Hepatocyte (in vitro differentiated cells): ENCODE results near the gene MME. TPM values are rescaled to one million over a fixed set of nuclear protein-coding genes. Genes with fewer than 3 reads are reported as not detected.

Experiments used
- DNase-seq: peaks from one replicate; pipeline ENCODE4 v3.0.0-alpha.2; 2016; ENCODE audit warnings: low spot score
- H2AFZ ChIP-seq: fragments of 200-600 bp; sonication (generic); 2 replicates; pipeline ENCODE4 v1.6.0; 2016; ENCODE audit warnings: antibody characterized with exemption, mild to moderate bottlenecking
- H3K27ac ChIP-seq: fragments of 200-600 bp; sonication (generic); 2 replicates; pipeline ENCODE4 v1.5.1; 2016; ENCODE audit warnings: mild to moderate bottlenecking
- H3K27me3 ChIP-seq: fragments of 200-600 bp; sonication (generic); 2 replicates; pipeline ENCODE4 v1.6.1; 2016
- H3K36me3 ChIP-seq: fragments of 200-600 bp; sonication (generic); replicated peaks from 2 replicates; pipeline ENCODE4 v1.5.1; 2016; ENCODE audit warnings: low read depth; ENCODE audit not compliant: insufficient read depth
- H3K4me1 ChIP-seq: fragments of 200-600 bp; sonication (generic); 2 replicates; pipeline ENCODE4 v1.5.1; 2016; ENCODE audit warnings: mild to moderate bottlenecking, moderate library complexity; ENCODE audit not compliant: insufficient read depth
- H3K4me2 ChIP-seq: fragments of 200-600 bp; sonication (generic); 2 replicates; pipeline ENCODE4 v1.6.0; 2016
- H3K4me3 ChIP-seq: fragments of 200-600 bp; sonication (generic); 2 replicates; pipeline ENCODE4 v1.5.1; 2016; ENCODE audit warnings: mild to moderate bottlenecking
- H3K79me2 ChIP-seq: fragments of 200-600 bp; sonication (generic); 2 replicates; pipeline ENCODE4 v1.6.0; 2017; ENCODE audit warnings: mild to moderate bottlenecking
- H3K9me2 ChIP-seq: fragments of 200-600 bp; sonication (generic); replicated peaks from 2 replicates; pipeline ENCODE4 v1.6.0; 2017; ENCODE audit warnings: mild to moderate bottlenecking; ENCODE audit not compliant: insufficient read depth
- H3K9me3 ChIP-seq: fragments of 200-600 bp; sonication (generic); 2 replicates; pipeline ENCODE4 v1.5.1; 2016; ENCODE audit warnings: low read depth, mild to moderate bottlenecking
- H4K20me1 ChIP-seq: fragments of 200-600 bp; sonication (generic); 2 replicates; pipeline ENCODE4 v1.6.0; 2016; ENCODE audit warnings: mild to moderate bottlenecking; ENCODE audit not compliant: insufficient read depth, poor library complexity, severe bottlenecking
- CTCF ChIP-seq: fragments of 200-600 bp; sonication (generic); IDR thresholded peaks from 2 replicates; pipeline ENCODE4 v1.5.1; 2016; ENCODE audit warnings: antibody characterized with exemption, mild to moderate bottlenecking; ENCODE audit not compliant: poor library complexity
- EZH2 ChIP-seq: fragments of 200-600 bp; sonication (generic); IDR thresholded peaks from 2 replicates; pipeline ENCODE4 v1.6.1; 2016; ENCODE audit warnings: antibody characterized with exemption, mild to moderate bottlenecking, borderline replicate concordance
- EZH2phosphoT487 ChIP-seq: fragments of 200-600 bp; sonication (generic); IDR thresholded peaks from one replicate; pipeline ENCODE4 v1.6.1; 2018; ENCODE audit warnings: antibody characterized with exemption, mild to moderate bottlenecking, low read depth, moderate library complexity; ENCODE audit not compliant: unreplicated experiment, severe bottlenecking
- WGBS: methylation state at CpG from one replicate; pipeline ENCODE4 v1.1.6; 2016; ENCODE audit warnings: low lambda C conversion rate; ENCODE audit errors: missing lambda C conversion rate; 5-methylcytosine and 5-hydroxymethylcytosine counted together
- polyA plus RNA-seq: library from polyadenylated mRNA; unstranded; fragments of >200 nt; fragmentation: Nextera tagmentation; extraction: Ambion mirVana; gene quantifications from 2 replicates; pipeline ENCODE4 v1.2.1, GENCODE V29; 2016
- total RNA-seq: library from RNA; depleted of rRNA; stranded (reverse); fragments of >200 nt; gene quantifications from 2 replicates; pipeline ENCODE4 v1.2.3, GENCODE V29; 2014

MME gene
- total and polyA plus RNA-seq, 2 experiments from 2014 or later = 135 to 250 TPM

- H3K27ac ChIP-seq = peak overlapping the region; percentile 82
- no peaks in the 10 kb centered on the region for H3K9me3 ChIP-seq
- no peak overlapping the region for H2AFZ ChIP-seq
- H3K27me3 ChIP-seq = no peaks in the 10 kb centered on the region
- H3K79me2 ChIP-seq = no peaks in the 10 kb centered on the region
- H3K4me2 ChIP-seq = no peak overlapping the region
- TF ChIP-seq CTCF = no peak
- no peak for TF ChIP-seq EZH2
- no peak for TF ChIP-seq EZH2phosphoT487
- H3K9me2 ChIP-seq = no peaks in the 10 kb centered on the region
- peaks cover 4% of the 10 kb centered on the region for H3K4me1 ChIP-seq
- H4K20me1 ChIP-seq = no peaks in the 10 kb centered on the region
- no peaks in the 10 kb centered on the region for H3K36me3 ChIP-seq
- no peak overlapping the region for H3K4me3 ChIP-seq
- WGBS = 45% methylated on average over 8 of the region's 8 CpGs
- peak; percentile 64 for DNase-seq
Measured at GRCh38 chr3:155070932-155071387, 9.2 kb upstream of the MME start.

- no peak overlapping the region for H3K27ac ChIP-seq
- H3K4me1 ChIP-seq = peaks cover 4% of the 10 kb centered on the region
- H4K20me1 ChIP-seq = no peaks in the 10 kb centered on the region
- H3K4me3 ChIP-seq = no peak overlapping the region
- peaks cover 14% of the 10 kb centered on the region for H3K79me2 ChIP-seq
- H2AFZ ChIP-seq = no peak overlapping the region
- peaks cover 20% of the 10 kb centered on the region for H3K27me3 ChIP-seq
- DNase-seq = no peak
- TF ChIP-seq EZH2 (no peak), EZH2phosphoT487 (no peak), CTCF (no peak)
- no peaks in the 10 kb centered on the region for H3K9me3 ChIP-seq
- H3K4me2 ChIP-seq = no peak overlapping the region
- no peaks in the 10 kb centered on the region for H3K9me2 ChIP-seq
- no peaks in the 10 kb centered on the region for H3K36me3 ChIP-seq
Measured at GRCh38 chr3:155075200-155075599, 4.9 kb upstream of the MME start.

- Histone ChIP-seq H4K20me1 (no peaks in the 10 kb centered on the region), H3K27me3 (peaks cover 34% of the 10 kb centered on the region), H3K36me3 (no peaks in the 10 kb centered on the region), H3K79me2 (peaks cover 28% of the 10 kb centered on the region), H3K27ac (no peak overlapping the region), H3K4me3 (no peak overlapping the region), H2AFZ (no peak overlapping the region), H3K4me2 (no peak overlapping the region), H3K9me2 (no peaks in the 10 kb centered on the region), H3K9me3 (no peaks in the 10 kb centered on the region), H3K4me1 (no peaks in the 10 kb centered on the region)
- DNase-seq = no peak
- no peak for TF ChIP-seq EZH2
- TF ChIP-seq EZH2phosphoT487 = no peak
- no peak for TF ChIP-seq CTCF
- 93% methylated on average over 4 of the region's 4 CpGs for WGBS
Measured at GRCh38 chr3:155076888-155077287, 3.2 kb upstream of the MME start.
